Inflammatory macrophage (primary cell): ENCODE data around the gene PCDHGA2.
"Not testable (repeated sequence)": the region's sequence is repeated elsewhere in the genome, so short reads cannot be mapped to it uniquely, and the experiment has no call there.

ENCODE experiments used
- DNase-seq, 2 donors: peaks; one replicate each; pipeline ENCODE4 v3.0.0-alpha.2; 2020 to 2022

The PCDHGA2 gene

GRCh38 chr5:141349917-141350619 lies 11.5 kb downstream of the PCDHGA2 start, which contains the start of gene PCDHGB1:
TSS of gene PCDHGB1 (plus strand) at chr5:141350099. CDS start at chr5:141350261, 162 bp downstream.
- DNase-seq = peak in 1 of 2 donors; percentile 25

- DNase-seq = no peak
Observed at GRCh38 chr5:141351591-141351990, 13.0 kb downstream of the PCDHGA2 start.

- DNase-seq = no peak
Observed at GRCh38 chr5:141354900-141355469, 16.4 kb downstream of the PCDHGA2 start, which contains the start of gene PCDHGA4. TSS of gene PCDHGA4 (plus strand) at chr5:141355021. CDS start at chr5:141355108, 87 bp downstream.

GRCh38 chr5:141355641-141356040 lies 17.1 kb downstream of the PCDHGA2 start:
- no peak for DNase-seq

GRCh38 chr5:141356133-141356532 lies 17.6 kb downstream of the PCDHGA2 start:
- DNase-seq = no peak

- no peak for DNase-seq
Observed at GRCh38 chr5:141356950-141357349, 18.4 kb downstream of the PCDHGA2 start.

GRCh38 chr5:141359790-141360426 lies 21.3 kb downstream of the PCDHGA2 start, which contains the start of gene PCDHGB2:
TSS of gene PCDHGB2 (plus strand) at chr5:141359994. CDS start at chr5:141360136, 142 bp downstream.
- peak in 1 of 2 donors; percentile 29 for DNase-seq

- DNase-seq = no peak
Observed at GRCh38 chr5:141360685-141361084, 22.1 kb downstream of the PCDHGA2 start.

- no peak for DNase-seq
Observed at GRCh38 chr5:141362719-141363118, 24.2 kb downstream of the PCDHGA2 start.

GRCh38 chr5:141363952-141364660 lies 25.5 kb downstream of the PCDHGA2 start, which contains the start of gene PCDHGA5:
TSS of gene PCDHGA5 (plus strand) at chr5:141364162. CDS start at chr5:141364331, 169 bp downstream.
- no peak for DNase-seq

- no peak for DNase-seq
Observed at GRCh38 chr5:141366016-141366896, 27.7 kb downstream of the PCDHGA2 start.

- peak in 1 of 2 donors; percentile 45 for DNase-seq
Observed at GRCh38 chr5:141369994-141370848, 31.7 kb downstream of the PCDHGA2 start, which contains the start of gene PCDHGB3. TSS of gene PCDHGB3 (plus strand) at chr5:141370242. CDS start at chr5:141370395, 153 bp downstream.

- DNase-seq = no peak
Observed at GRCh38 chr5:141371572-141372475, 33.3 kb downstream of the PCDHGA2 start.

- peak; percentile 9 to 16 for DNase-seq
Observed at GRCh38 chr5:141373673-141374317, 35.2 kb downstream of the PCDHGA2 start, which contains the start of gene PCDHGA6. TSS of gene PCDHGA6 (plus strand) at chr5:141373891. CDS start at chr5:141374084, 193 bp downstream.

GRCh38 chr5:141374627-141375026 lies 36.1 kb downstream of the PCDHGA2 start:
- DNase-seq = no peak

GRCh38 chr5:141375444-141376155 lies 37.0 kb downstream of the PCDHGA2 start:
- not testable (repeated sequence) for DNase-seq

GRCh38 chr5:141382469-141383294 lies 44.1 kb downstream of the PCDHGA2 start, which contains the start of gene PCDHGA7:
TSS of gene PCDHGA7 (plus strand) at chr5:141382742. CDS start at chr5:141382900, 158 bp downstream.
- no peak for DNase-seq
